ENCODE measurements around the gene UTS2B.

The UTS2B gene

GRCh38 chr3:191329654-191330529, at the start of gene UTS2B:
TSS of gene UTS2B (minus strand) at chr3:191330526. CDS start at chr3:191282189, 48,337 bp downstream.
- DNase-seq: peak; percentile 13

GRCh38 chr3:191380001-191380400, 49.7 kb upstream of the UTS2B start:
- DNase-seq: no peak

- no peak for DNase-seq
Observed at GRCh38 chr3:191379446-191379845, 49.1 kb upstream of the UTS2B start.

- DNase-seq: no peak
Observed at GRCh38 chr3:191378142-191378812, 48.0 kb upstream of the UTS2B start.

- no peak for DNase-seq
Observed at GRCh38 chr3:191376516-191377141, 46.3 kb upstream of the UTS2B start.

GRCh38 chr3:191373327-191373726, 43.0 kb upstream of the UTS2B start:
- no peak for DNase-seq

- DNase-seq: no peak
Observed at GRCh38 chr3:191372122-191372521, 41.8 kb upstream of the UTS2B start.

GRCh38 chr3:191369616-191370010, 39.3 kb upstream of the UTS2B start:
- DNase-seq: no peak

- no peak for DNase-seq
Observed at GRCh38 chr3:191368755-191369615, 38.7 kb upstream of the UTS2B start.

GRCh38 chr3:191366675-191367074, 36.3 kb upstream of the UTS2B start:
- no peak for DNase-seq

GRCh38 chr3:191363221-191363620, 32.9 kb upstream of the UTS2B start:
- no peak for DNase-seq

- no peak for DNase-seq
Observed at GRCh38 chr3:191362524-191363090, 32.3 kb upstream of the UTS2B start.

- no peak for DNase-seq
Observed at GRCh38 chr3:191362037-191362436, 31.7 kb upstream of the UTS2B start.

- DNase-seq: no peak
Observed at GRCh38 chr3:191361456-191361855, 31.1 kb upstream of the UTS2B start.

- DNase-seq: no peak
Observed at GRCh38 chr3:191360620-191361019, 30.3 kb upstream of the UTS2B start.

- no peak for DNase-seq
Observed at GRCh38 chr3:191358929-191359328, 28.6 kb upstream of the UTS2B start.

- no peak for DNase-seq
Observed at GRCh38 chr3:191357909-191358308, 27.6 kb upstream of the UTS2B start.

GRCh38 chr3:191356631-191357439, 26.5 kb upstream of the UTS2B start:
- DNase-seq: no peak

GRCh38 chr3:191355406-191355805, 25.1 kb upstream of the UTS2B start:
- DNase-seq: no peak

- DNase-seq: no peak
Observed at GRCh38 chr3:191353022-191353777, 22.9 kb upstream of the UTS2B start.

GRCh38 chr3:191352014-191352413, 21.7 kb upstream of the UTS2B start:
- no peak for DNase-seq
